Muscle layer of colon (tissue), 2 donors: ENCODE measurements around the gene NT5DC4.

Experiments used
- H3K27ac ChIP-seq: one replicate; pipeline ENCODE4 v1.7.0; 2013; ENCODE audit warnings: low read depth, mild to moderate bottlenecking, low read length, moderate library complexity
- H3K27me3 ChIP-seq, 2 donors: one replicate each; pipeline ENCODE4 v1.7.0; 2013; ENCODE audit warnings: low read length in 2 of 2, mild to moderate bottlenecking in 2 of 2; ENCODE audit not compliant: insufficient read depth in 2 of 2, control insufficient read depth in 1 of 2
- H3K36me3 ChIP-seq: one replicate; pipeline ENCODE4 v1.7.0; 2013; ENCODE audit warnings: mild to moderate bottlenecking, low read length; ENCODE audit not compliant: insufficient read depth
- H3K4me1 ChIP-seq: one replicate; pipeline ENCODE4 v1.7.0; 2013; ENCODE audit warnings: mild to moderate bottlenecking, low read length; ENCODE audit not compliant: insufficient read depth
- H3K4me3 ChIP-seq, 2 donors: one replicate each; pipeline ENCODE4 v1.7.0; 2013; ENCODE audit warnings: low read length in 2 of 2, low read depth in 1 of 2, mild to moderate bottlenecking in 1 of 2, moderate library complexity in 1 of 2
- H3K9ac ChIP-seq: one replicate; pipeline ENCODE4 v1.7.0; 2013; ENCODE audit warnings: low read length
- H3K9me3 ChIP-seq: one replicate; pipeline ENCODE4 v1.7.0; 2013; ENCODE audit warnings: mild to moderate bottlenecking, low read length
- donor health status: abdominal sarcoma.
- donor health status: Adenocarcinoma of cecum.

The NT5DC4 gene

DNA sequence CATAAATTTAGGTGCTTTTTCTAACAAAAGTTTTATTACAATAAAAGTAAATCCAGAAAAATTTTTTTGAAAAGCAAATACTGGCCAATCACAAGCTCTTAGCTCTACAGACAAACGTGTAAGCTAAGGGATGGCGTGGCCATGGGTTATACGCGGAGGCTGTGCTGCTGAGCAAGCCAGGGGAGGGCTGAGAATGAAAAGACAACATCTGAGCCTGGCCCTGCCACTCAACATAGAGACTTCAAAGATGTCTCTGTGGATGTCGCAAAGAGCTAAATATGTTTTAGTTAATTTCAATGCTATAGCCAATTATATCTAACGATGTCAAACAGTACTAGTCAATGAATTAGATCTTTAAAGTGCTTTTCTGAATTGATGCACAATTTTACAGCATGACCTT lies 33.3 kb upstream of the NT5DC4 start:
- Histone ChIP-seq H3K27me3 (no peaks in the 10 kb centered on the region), H3K9ac (no peak overlapping the region), H3K27ac (no peak overlapping the region), H3K9me3 (no peaks in the 10 kb centered on the region), H3K4me3 (no peak overlapping the region), H3K4me1 (no peaks in the 10 kb centered on the region), H3K36me3 (no peaks in the 10 kb centered on the region)

DNA sequence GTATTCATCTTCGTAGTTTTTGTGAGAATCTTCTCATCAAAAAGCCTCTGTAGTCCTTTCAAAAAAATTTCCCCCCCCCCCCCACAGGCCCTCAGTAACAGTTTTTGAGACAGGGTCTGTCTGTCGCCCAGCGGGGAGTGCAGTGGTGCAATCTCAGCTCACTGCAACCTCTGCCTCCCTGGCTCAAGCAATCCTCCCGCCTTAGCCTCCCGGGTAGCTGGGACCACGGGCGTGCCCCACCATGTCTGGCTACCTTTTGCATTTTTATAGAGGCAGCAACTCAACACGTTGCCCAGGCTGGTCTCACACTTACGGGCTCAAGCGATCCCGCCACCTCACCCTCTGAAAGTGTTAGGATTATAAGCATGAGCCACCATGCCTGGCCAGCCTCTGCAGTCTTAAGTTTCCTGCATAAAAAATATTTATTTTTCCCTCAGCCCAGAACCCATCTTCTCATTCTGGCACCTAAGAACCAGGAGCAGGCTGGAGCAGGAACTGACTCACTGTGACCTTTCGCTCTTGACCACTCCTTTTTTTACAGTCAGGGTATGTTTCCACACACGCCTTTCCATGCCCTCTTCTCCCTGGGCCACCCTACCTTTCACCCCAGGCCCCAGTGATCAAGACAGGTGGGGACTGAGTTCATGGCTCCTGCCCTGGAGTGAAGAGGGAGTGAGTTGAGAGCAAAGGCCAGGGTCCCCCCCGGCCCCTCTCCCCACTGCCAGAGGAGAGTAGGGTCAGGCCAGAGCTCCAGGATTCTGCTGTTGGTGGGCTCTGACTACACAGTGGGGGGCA lies 32.5 kb upstream of the NT5DC4 start:
- Histone ChIP-seq H3K27me3 (no peaks in the 10 kb centered on the region), H3K36me3 (no peaks in the 10 kb centered on the region), H3K4me3 (no peak overlapping the region), H3K9ac (no peak overlapping the region), H3K4me1 (no peaks in the 10 kb centered on the region), H3K9me3 (no peaks in the 10 kb centered on the region), H3K27ac (no peak overlapping the region)

DNA sequence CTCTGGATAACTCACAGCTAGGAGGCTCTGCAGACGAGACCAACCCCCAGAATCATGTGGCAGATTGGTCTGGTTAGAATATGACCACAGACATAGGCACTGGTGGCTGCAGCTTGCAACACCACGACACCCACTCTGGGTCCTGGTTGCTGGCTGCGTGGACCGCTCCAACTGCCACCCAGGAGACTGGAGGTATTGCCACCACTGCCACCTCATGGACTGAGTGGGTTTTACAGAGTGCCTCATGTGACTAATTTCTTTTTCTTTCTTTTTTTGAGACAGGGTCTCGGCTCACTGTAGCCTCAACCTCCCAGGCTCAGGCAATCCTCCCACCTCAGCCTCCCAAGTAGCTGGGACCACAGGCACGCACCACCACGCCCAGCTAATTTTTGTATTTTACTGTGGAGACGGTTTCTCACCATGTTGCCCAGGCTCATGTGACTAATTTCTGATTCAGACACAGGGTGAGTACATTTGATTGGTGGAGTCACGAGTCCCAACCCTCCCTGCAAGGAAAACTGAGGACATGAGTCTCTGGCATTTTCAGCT lies 29.9 kb upstream of the NT5DC4 start:
- no peak overlapping the region for H3K9ac ChIP-seq
- no peaks in the 10 kb centered on the region for H3K27me3 ChIP-seq
- no peaks in the 10 kb centered on the region for H3K4me1 ChIP-seq
- H3K9me3 ChIP-seq = no peaks in the 10 kb centered on the region
- no peak overlapping the region for H3K4me3 ChIP-seq
- H3K36me3 ChIP-seq = no peaks in the 10 kb centered on the region
- H3K27ac ChIP-seq = no peak overlapping the region

DNA sequence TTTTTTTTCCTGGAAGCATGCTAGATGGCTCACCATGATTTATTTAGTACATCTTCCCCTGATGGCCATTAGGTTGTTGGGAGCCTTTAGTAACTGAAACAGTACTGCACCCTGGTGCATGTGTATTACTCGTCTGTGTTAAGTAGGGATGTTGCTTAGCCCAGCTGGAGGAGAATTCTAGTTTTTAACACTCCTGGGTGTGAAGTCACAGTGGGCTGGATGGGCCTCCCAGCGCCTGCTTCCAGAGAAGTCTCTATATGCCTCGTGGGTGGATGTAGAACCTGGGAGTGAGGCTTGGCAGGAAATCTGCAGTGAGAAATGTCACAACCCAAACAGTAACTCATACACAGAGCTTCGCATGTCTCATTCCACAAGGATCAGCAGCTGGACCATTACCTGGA lies 28.9 kb upstream of the NT5DC4 start:
- Histone ChIP-seq H3K27ac (no peak overlapping the region), H3K9ac (no peak overlapping the region), H3K4me1 (no peaks in the 10 kb centered on the region), H3K36me3 (no peaks in the 10 kb centered on the region), H3K27me3 (no peaks in the 10 kb centered on the region), H3K9me3 (no peaks in the 10 kb centered on the region), H3K4me3 (no peak overlapping the region)

DNA sequence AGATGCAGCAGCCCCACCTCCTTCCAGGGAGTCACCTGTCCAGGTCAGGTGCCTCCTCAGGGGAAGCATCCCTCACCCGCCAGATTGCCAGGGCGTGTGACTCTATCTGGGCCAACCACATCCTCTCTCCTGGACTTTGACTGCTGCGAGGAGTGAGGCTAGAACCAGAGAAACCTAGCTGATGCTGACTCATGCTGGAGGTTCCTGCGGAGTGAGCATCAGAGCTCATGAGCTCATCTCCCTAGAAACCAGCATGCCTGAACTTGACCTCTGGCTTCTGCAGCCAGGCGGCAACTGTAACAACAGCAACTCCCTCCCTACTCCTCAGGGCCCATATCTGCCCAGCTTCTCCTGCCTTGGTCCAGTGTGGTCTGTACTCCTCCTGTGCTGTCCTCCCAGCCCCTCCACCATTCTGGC lies 28.3 kb upstream of the NT5DC4 start:
- Histone ChIP-seq H3K4me1 (no peaks in the 10 kb centered on the region), H3K36me3 (no peaks in the 10 kb centered on the region), H3K9ac (no peak overlapping the region), H3K9me3 (no peaks in the 10 kb centered on the region), H3K27ac (no peak overlapping the region), H3K4me3 (no peak overlapping the region), H3K27me3 (no peaks in the 10 kb centered on the region)

DNA sequence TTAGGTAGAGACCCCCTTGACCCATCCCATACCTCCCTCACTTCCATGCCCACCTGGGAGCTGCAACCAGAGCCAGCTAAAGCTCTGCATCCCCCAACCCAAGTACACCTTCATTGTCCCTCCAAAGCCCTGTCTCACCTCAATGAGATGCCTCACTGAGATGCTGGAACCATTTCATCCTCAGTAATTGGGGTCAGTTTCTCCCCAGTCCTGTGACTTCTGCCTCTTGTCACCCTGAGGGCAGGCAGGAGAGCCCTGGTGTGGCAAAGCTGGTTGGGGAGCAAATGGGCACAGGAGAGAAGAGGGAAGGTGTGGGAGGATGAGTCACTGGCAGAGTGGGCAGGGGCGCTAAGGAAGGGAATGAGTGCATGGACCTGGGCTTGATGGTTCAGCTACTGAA lies 27.9 kb upstream of the NT5DC4 start:
- H3K27ac ChIP-seq = no peak overlapping the region
- H3K9ac ChIP-seq = no peak overlapping the region
- H3K36me3 ChIP-seq = no peaks in the 10 kb centered on the region
- H3K27me3 ChIP-seq = no peaks in the 10 kb centered on the region
- H3K4me3 ChIP-seq = no peak overlapping the region
- H3K9me3 ChIP-seq = no peaks in the 10 kb centered on the region
- no peaks in the 10 kb centered on the region for H3K4me1 ChIP-seq

DNA sequence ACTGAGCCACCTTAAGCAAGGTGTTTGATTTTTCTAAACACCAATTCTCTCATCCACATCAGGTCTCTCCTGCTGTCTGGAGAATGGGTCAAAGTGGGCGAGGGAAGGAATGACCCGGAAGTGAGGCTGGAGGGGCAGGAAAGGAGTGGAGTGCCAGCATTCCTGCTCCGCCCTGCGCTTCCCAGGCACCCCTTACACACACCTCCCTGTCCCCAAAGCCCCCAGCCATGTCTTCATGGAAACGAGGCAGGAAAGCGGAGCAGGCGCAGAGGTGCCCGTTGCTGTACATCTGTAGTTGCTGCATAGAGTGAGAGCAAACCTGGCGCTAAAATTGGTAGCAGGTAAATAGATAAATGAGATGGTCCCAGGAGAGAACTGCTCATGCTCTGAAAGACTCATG lies 27.2 kb upstream of the NT5DC4 start:
- no peaks in the 10 kb centered on the region for H3K36me3 ChIP-seq
- H3K4me3 ChIP-seq = no peak overlapping the region
- H3K27me3 ChIP-seq = no peaks in the 10 kb centered on the region
- no peaks in the 10 kb centered on the region for H3K4me1 ChIP-seq
- no peaks in the 10 kb centered on the region for H3K9me3 ChIP-seq
- no peak overlapping the region for H3K27ac ChIP-seq
- H3K9ac ChIP-seq = no peak overlapping the region

DNA sequence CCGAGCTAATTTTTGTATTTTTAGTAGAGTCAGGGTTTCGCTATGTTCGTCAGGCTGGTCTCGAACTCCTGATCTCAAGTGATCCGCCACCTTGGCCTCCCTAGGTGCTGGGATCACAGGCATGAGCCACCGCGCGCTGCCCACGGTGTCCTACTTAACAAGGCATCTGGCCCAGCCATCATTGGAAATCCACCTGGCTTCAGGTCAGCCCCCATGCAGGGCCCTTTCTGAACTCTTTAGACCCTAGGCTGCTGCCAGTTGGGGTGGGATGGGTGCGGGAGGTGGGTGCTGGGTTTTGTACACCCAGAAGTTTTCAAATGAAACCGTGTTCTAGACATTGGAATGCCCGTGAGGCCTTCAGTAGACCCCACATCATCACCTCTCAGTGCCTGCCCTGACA lies 26.6 kb upstream of the NT5DC4 start:
- Histone ChIP-seq H3K36me3 (no peaks in the 10 kb centered on the region), H3K27ac (no peak overlapping the region), H3K9me3 (no peaks in the 10 kb centered on the region), H3K9ac (no peak overlapping the region), H3K4me1 (no peaks in the 10 kb centered on the region), H3K27me3 (no peaks in the 10 kb centered on the region), H3K4me3 (no peak overlapping the region)

DNA sequence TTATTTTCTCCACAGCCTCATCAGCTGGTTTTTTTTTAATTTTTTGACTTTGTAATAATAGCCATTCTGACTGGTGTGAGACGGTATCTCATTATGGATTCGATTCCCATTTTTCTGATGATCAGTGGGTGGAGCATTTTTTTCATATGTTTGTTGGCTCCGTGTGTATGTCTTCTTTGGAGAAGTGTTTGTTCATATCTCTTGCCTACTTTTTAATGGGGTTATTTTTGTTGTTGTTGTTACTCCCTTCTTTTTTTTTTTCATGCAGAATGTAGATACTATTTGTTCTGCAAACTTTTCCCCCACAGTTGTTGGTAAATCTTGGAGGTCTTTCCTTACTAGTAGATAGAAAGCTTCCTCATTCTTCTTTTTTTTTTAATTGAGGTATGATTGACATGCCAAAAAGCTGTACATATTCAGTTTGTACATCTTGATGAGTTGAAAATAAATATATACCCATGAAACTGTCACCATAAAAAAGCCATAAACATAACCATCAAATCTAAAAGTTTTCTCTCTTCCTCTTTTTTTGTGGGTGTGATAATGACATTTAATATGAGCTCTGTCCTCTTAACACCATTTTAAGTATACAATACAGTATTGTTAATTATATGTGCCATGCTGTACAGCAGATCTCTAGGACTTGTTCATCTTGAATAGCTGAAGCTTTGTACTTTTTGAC lies 21.8 kb upstream of the NT5DC4 start:
- Histone ChIP-seq H3K9me3 (no peaks in the 10 kb centered on the region), H3K27me3 (no peaks in the 10 kb centered on the region), H3K9ac (no peak overlapping the region), H3K27ac (no peak overlapping the region), H3K4me1 (peaks cover 4% of the 10 kb centered on the region), H3K4me3 (no peak overlapping the region), H3K36me3 (no peaks in the 10 kb centered on the region)

DNA sequence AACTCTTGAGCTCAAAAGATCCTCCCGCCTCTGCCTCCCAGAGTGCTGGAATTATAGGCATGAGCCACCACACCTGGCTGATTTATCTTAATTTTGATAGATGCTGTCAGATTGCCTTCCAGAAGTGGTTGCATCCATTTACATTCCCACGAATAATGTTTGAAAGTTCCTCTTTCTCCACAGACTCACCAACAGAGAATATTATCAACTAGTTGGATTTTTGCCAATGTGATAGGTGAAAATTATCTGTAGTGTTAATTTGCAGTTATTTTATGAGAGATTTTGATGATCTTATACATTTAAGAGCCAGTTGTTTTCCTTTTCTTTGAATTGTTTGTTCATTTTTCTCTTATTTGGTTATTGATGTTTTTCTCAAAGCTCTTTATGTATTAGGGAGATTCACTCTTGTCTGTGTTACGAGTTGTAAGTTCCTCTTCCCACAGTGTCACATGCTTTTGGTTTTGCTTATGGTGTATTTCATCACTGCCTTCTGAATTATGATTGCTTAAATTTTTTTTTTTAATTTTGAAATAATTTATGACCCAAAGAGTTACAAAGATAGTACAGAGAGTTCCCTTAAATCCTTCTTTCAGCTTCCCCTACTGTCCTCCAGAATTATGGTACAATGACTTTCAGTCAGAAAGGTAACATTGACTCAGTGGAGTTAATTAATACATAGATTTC lies 20.7 kb upstream of the NT5DC4 start:
- Histone ChIP-seq H3K9me3 (no peaks in the 10 kb centered on the region), H3K9ac (no peak overlapping the region), H3K4me1 (peaks cover 4% of the 10 kb centered on the region), H3K4me3 (no peak overlapping the region), H3K27me3 (no peaks in the 10 kb centered on the region), H3K27ac (no peak overlapping the region), H3K36me3 (no peaks in the 10 kb centered on the region)

DNA sequence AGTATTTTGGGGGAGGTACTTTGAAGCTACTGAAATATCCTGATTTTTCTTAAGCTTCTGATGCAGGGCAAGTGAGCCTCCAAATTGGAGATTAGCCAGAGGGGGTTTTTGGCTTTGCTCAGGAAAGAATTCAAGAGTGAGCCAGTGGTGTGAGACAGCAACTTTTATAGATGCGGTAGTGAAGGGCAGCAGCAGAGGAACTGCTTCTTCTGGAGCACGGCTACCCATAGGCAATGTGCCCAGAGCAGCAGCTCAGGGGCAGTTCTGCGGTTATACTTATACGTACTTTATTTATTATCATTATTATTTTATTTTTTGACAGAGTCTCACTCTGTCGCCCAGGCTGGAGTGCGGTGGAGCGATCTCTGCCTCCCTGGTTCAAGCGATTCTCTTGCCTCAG lies 19.8 kb upstream of the NT5DC4 start:
- no peak overlapping the region for H3K27ac ChIP-seq
- no peaks in the 10 kb centered on the region for H3K36me3 ChIP-seq
- no peaks in the 10 kb centered on the region for H3K9me3 ChIP-seq
- no peaks in the 10 kb centered on the region for H3K27me3 ChIP-seq
- H3K4me1 ChIP-seq = peaks cover 4% of the 10 kb centered on the region
- H3K4me3 ChIP-seq = no peak overlapping the region
- no peak overlapping the region for H3K9ac ChIP-seq
